Measurements from ENCODE around the gene JAK1. TPM values are rescaled to one million over a fixed set of nuclear protein-coding genes. Genes with fewer than 3 reads are reported as not detected.
"Not testable (repeated sequence)": the region's sequence is repeated elsewhere in the genome, so short reads cannot be mapped to it uniquely, and the experiment has no call there.

The JAK1 gene
- total RNA-seq, 2 donors from 2014 or later, result 73.2 to 101 TPM

DNA sequence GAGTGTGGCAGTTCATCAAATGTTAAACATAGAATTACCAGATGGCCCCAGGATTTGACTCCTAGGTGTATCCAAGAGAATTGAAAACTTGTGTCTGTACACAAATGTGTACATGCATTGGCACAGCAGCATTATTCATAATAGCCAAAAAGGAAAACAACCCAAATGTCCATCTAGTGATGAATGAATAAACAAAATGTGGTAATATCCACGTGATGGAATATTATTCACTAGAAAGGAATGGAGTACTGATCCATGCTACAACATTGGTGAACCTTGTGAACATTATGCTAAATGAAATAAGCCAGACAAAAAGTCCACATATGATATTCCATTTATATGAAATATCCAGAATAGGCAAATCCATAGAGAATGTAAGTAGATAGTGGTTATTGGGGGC is 143.7 kb downstream of the JAK1 start:
- Histone ChIP-seq H3K9ac (ENCODE audit: low read depth in 2 of 2, low read length in 2 of 2) (no peak overlapping the region), H3K27me3 (no peaks in the 10 kb centered on the region), H3K4me3 (no peak overlapping the region), H3K27ac (no peak overlapping the region), H3K4me1 (no peaks in the 10 kb centered on the region), H3K9me3 (no peaks in the 10 kb centered on the region), H3K36me3 (no peaks in the 10 kb centered on the region)
- intact Hi-C loops (cut with DNase I), result no loop called here
- DNase-seq, result no peak
- TF ChIP-seq, protein P1, sequence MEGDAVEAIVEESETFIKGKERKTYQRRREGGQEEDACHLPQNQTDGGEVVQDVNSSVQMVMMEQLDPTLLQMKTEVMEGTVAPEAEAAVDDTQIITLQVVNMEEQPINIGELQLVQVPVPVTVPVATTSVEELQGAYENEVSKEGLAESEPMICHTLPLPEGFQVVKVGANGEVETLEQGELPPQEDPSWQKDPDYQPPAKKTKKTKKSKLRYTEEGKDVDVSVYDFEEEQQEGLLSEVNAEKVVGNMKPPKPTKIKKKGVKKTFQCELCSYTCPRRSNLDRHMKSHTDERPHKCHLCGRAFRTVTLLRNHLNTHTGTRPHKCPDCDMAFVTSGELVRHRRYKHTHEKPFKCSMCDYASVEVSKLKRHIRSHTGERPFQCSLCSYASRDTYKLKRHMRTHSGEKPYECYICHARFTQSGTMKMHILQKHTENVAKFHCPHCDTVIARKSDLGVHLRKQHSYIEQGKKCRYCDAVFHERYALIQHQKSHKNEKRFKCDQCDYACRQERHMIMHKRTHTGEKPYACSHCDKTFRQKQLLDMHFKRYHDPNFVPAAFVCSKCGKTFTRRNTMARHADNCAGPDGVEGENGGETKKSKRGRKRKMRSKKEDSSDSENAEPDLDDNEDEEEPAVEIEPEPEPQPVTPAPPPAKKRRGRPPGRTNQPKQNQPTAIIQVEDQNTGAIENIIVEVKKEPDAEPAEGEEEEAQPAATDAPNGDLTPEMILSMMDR (IDR thresholded peaks at IDR 0.05), result no peak

DNA sequence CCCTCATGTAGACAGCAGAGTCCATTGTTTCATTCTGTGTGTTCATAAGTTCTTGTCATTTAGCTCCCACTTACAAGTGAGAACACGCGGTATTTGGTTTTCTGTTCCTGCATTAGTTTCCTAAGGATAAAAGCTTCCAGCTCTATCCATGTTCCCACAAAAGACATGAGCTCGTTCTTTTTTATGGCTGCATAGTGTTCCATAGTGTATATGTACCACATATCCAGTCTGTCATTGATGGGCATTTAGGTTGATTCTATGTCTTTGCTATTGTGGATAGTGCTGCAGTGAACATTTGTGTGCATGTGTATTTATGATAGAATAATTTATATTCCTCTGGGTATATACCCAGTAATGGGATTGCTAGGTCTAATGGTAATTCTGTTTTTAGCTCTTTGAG is 145.8 kb downstream of the JAK1 start:
- H3K9me3 ChIP-seq; H3K9ac ChIP-seq (ENCODE audit: low read depth in 2 of 2, low read length in 2 of 2); H3K4me1 ChIP-seq; H3K36me3 ChIP-seq; H3K4me3 ChIP-seq; DNase-seq; H3K27ac ChIP-seq; intact Hi-C loops (cut with DNase I); H3K27me3 ChIP-seq: not testable (repeated sequence)

DNA sequence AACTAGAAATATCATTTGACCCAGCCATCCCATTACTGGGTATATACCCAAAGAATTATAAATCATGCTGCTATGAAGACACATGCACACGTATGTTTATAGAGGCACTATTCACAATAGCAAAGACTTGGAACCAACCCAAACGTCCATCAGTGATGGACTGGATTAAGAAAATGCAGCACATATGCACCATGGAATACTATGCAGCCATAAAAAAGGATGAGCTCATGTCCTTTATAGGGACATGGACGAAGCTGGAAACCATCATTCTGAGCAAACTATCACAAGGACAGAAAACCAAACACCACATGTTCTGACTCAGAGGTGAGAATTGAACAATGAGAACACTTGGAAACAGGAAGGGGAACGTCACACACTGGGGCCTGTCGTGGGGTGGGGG is 149.0 kb downstream of the JAK1 start:
- H3K4me3 ChIP-seq; H3K9me3 ChIP-seq; H3K9ac ChIP-seq (ENCODE audit: low read depth in 2 of 2, low read length in 2 of 2); H3K36me3 ChIP-seq; DNase-seq; H3K27ac ChIP-seq; H3K4me1 ChIP-seq; intact Hi-C loops (cut with DNase I); H3K27me3 ChIP-seq: not testable (repeated sequence)

DNA sequence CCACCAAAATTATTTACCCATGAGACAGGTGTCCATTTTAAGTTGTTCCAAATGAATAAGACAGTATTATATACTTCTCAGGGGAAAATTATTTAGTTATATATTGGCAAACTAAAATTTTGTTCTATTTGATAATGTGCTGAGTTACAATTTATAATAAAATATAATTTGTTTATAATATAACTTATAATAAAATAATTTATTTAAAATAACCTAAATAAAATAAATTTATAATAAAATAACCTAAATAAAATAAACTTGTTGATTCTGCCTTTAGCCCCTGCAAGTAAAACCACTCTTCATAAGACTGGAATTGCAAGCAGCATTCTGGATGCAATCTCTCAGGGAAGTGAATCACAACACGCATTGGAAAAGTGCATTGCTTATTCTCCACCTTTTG is 151.9 kb downstream of the JAK1 start:
- TF ChIP-seq, protein P1 (IDR thresholded peaks at IDR 0.05), result no peak
- intact Hi-C loops (cut with DNase I), result no loop called here
- no peaks in the 10 kb centered on the region for H3K4me1 ChIP-seq
- H3K27ac ChIP-seq, result no peak overlapping the region
- H3K9ac ChIP-seq (ENCODE audit: low read depth in 2 of 2, low read length in 2 of 2), result no peak overlapping the region
- H3K9me3 ChIP-seq, result no peaks in the 10 kb centered on the region
- no peak overlapping the region for H3K4me3 ChIP-seq
- no peak for DNase-seq
- H3K36me3 ChIP-seq, result peaks cover 3% of the 10 kb centered on the region
- H3K27me3 ChIP-seq, result no peaks in the 10 kb centered on the region

DNA sequence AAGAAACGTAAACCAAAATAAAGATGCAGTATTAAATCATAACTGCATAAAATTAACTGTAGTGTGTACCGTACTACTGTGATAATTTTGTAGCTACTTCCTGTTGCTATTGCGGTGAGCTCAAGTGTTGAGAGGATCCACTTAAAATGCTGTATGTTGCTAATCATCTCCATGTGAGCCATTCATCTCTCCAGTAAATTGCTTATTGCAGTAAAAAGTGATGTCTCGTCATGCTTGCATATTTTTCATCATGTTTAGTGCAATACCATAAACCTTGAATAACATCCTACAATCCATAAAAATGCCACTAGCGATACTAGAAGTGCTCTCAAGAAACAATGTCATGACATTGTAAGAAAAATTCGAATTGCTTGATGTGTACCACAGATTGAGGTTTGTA is 155.2 kb downstream of the JAK1 start:
- Histone ChIP-seq H3K9me3 (no peaks in the 10 kb centered on the region), H3K36me3 (peaks cover 3% of the 10 kb centered on the region), H3K27me3 (no peaks in the 10 kb centered on the region), H3K9ac (ENCODE audit: low read depth in 2 of 2, low read length in 2 of 2) (no peak overlapping the region), H3K4me3 (no peak overlapping the region), H3K4me1 (no peaks in the 10 kb centered on the region), H3K27ac (no peak overlapping the region)
- TF ChIP-seq, protein P1 (IDR thresholded peaks at IDR 0.05), result no peak
- intact Hi-C loops (cut with DNase I), result no loop called here
- DNase-seq, result no peak

DNA sequence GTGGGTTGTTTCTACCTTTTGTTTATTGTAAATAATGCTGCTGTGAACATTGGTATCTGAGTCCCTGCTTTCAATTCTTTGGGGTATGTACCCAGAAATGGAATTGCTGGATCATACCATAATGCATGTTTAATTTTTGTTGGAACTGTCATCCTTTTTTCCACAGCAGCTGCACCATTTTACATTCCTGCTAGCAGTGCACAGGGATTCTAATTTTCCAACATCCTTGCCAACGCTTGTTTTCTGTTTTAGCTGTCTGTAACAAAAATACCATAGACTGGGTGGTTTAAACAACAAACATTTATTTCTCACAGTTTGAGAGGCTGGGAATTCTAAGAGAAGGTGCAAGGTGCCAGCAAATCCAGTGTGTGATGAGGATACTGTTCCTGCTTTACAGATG is 156.3 kb downstream of the JAK1 start:
- no peaks in the 10 kb centered on the region for H3K9me3 ChIP-seq
- no peaks in the 10 kb centered on the region for H3K4me1 ChIP-seq
- no peak overlapping the region for H3K27ac ChIP-seq
- TF ChIP-seq, protein P1 (IDR thresholded peaks at IDR 0.05), result no peak
- no peak for DNase-seq
- intact Hi-C loops (cut with DNase I), result no loop called here
- H3K27me3 ChIP-seq, result no peaks in the 10 kb centered on the region
- H3K4me3 ChIP-seq, result no peak overlapping the region
- no peak overlapping the region for H3K9ac ChIP-seq (ENCODE audit: low read depth in 2 of 2, low read length in 2 of 2)
- peaks cover 1% of the 10 kb centered on the region for H3K36me3 ChIP-seq

DNA sequence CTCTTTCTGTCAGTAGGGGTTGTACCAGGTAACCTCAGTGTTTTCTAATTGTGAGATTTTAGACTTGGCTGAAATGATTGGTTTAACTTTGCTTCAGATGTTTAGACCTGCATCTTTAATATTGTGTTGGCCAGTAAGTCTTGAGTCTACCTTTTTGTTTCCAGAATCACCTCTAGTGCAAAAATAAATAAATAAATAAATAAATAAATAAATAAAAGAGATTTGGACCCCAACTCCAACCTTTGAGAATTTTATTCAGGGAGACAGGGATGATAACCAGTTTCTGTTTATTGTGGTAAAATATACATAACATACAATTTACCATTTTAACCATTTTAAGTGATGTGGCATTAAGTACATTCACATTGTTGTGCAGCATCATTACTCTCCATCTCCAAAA is 157.0 kb downstream of the JAK1 start:
- TF ChIP-seq, protein P1 (IDR thresholded peaks at IDR 0.05), result no peak
- DNase-seq, result no peak
- Histone ChIP-seq H3K36me3 (no peaks in the 10 kb centered on the region), H3K9me3 (no peaks in the 10 kb centered on the region), H3K4me1 (no peaks in the 10 kb centered on the region), H3K4me3 (no peak overlapping the region), H3K27ac (no peak overlapping the region), H3K9ac (ENCODE audit: low read depth in 2 of 2, low read length in 2 of 2) (no peak overlapping the region), H3K27me3 (no peaks in the 10 kb centered on the region)
- intact Hi-C loops (cut with DNase I), result no loop called here

All from colonic mucosa (tissue), 4 donors.